NCI-H526 treated with DMSO at 0.1 percent for 48 hours (cell line): ENCODE measurements around the gene POTEJ.
"Not testable (repeated sequence)": the region's sequence is repeated elsewhere in the genome, so short reads cannot be mapped to it uniquely, and the experiment has no call there.

Source experiments
- DNase-seq: peaks from one replicate; lab custom pipeline; 2025; lab: John Stamatoyannopoulos, UW

The POTEJ gene

GRCh38 chr2:130601648-130602302 lies 9.5 kb upstream of the POTEJ start:
- DNase-seq, result not testable (repeated sequence)

DNA sequence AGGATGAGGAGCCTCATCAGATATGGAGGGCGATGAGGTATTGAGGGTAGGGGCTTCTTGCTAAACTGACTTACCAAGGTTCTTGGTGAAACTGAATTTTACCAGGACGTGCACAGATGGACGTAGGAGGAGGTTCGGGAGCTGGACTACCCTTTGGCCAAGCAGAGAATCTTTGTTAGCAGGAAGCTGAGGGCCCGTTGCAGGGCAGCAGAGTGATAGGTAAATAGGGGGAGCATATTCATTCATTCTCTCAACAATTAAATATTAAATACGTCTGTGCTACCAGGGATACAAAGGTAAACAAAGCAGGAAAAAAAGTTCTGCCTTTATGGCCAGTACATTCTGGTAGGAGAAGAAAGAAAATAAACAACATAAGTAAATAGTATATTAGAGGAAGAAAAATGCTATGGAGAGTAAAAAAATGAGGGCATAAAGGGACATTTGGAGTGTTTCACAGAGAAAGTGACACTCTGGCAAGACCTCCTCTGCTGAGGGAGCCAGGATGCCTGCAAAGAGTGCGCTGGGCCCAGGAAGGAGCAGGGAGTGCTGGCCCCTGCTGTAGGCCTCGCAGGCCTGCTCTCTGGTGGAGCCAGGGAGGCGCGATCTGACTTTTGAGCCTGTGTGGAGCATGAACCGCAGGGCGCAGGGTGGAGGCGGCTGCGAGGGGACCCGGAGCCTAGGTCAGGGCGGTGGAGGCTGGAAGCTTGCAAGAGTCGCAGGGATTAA lies 2.8 kb upstream of the POTEJ start:
- DNase-seq, result not testable (repeated sequence)

GRCh38 chr2:130609002-130609920 lies 2.0 kb upstream of the POTEJ start:
- DNase-seq, result not testable (repeated sequence)

- DNase-seq, result not testable (repeated sequence)
Measured at GRCh38 chr2:130610486-130610885, 754 bp upstream of the POTEJ start.

- DNase-seq, result not testable (repeated sequence)
Measured at GRCh38 chr2:130628784-130629475, 17.7 kb downstream of the POTEJ start.

DNA sequence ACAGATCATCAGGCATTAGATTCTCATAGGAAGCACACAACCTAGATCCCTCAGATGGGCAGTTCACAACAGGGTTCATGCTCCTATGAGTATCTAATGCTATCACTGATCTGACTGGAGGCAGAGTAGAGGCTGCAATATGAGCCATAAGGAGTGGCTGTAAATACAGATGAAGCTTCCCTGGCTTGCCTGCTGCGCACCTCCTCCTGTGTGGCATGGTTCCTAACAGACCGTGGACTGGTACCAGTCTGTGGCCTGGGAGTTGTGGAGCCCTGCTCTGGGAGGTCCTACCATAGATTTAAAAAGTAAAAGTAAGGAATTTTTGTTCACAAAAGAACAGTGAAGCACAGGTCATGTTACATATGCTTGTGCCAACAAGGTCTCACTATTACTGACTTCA lies 27.7 kb downstream of the POTEJ start:
- not testable (repeated sequence) for DNase-seq

DNA sequence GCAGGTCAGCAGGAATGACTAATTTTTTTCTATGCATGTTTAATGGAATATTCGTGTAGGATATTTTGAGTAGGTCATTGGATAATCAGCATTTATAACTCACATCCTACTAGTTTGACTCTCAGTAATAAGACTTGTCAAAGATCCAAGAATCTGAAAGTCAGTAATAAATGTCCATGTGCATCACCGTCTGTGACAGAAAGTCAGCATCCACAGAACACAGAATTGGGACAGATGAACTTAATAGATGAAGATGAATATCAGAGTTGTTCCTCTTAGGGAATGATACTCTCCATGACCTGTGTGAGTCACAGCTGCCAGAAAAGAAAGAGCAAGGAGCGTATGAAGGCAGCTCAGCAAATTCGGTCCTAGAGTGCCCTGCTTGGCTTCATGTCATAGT lies 30.4 kb downstream of the POTEJ start:
- not testable (repeated sequence) for DNase-seq

- not testable (repeated sequence) for DNase-seq
Measured at GRCh38 chr2:130649285-130649684, 38.0 kb downstream of the POTEJ start.

DNA sequence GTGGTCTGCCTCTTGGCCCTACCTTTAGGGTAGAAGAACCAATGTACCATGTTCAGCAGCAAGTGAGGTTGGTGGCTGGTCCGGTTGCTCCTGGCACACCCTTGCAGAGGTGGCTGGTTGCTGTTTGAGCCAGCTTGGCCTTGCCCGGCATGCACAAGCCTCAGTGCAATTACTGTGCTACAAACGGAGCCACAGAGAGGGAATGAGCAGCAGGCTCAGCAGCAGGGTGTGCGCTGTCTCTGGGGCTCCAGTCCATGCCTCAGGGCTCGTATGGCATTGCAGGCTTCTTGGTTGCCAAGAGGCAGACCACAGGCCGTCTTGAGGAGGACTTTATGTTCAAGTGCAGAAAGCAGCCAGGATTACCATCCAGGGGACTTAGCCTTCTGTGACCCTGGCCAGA lies 53.3 kb downstream of the POTEJ start:
- not testable (repeated sequence) for DNase-seq

DNA sequence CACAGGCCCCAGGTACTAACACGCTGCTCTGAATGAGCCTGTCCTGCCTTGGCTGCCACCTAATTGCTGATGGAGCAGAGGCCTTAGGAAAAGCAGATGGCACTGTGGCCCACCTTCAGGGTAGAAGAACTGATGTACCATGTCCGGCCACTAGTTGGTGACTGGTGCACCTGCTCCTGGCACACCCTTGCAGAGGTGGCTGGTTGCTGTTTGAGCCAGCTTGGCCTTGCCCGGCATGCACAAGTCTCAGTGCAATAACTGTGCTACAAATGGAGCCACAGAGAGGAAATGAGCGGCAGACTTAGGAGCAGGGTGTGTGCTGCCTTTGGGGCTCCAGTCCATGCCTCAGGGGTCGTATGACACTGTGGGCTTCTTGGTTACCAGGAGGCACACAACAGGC lies 54.4 kb downstream of the POTEJ start:
- DNase-seq, result not testable (repeated sequence)

GRCh38 chr2:130667516-130667915 lies 56.3 kb downstream of the POTEJ start:
- not testable (repeated sequence) for DNase-seq

DNA sequence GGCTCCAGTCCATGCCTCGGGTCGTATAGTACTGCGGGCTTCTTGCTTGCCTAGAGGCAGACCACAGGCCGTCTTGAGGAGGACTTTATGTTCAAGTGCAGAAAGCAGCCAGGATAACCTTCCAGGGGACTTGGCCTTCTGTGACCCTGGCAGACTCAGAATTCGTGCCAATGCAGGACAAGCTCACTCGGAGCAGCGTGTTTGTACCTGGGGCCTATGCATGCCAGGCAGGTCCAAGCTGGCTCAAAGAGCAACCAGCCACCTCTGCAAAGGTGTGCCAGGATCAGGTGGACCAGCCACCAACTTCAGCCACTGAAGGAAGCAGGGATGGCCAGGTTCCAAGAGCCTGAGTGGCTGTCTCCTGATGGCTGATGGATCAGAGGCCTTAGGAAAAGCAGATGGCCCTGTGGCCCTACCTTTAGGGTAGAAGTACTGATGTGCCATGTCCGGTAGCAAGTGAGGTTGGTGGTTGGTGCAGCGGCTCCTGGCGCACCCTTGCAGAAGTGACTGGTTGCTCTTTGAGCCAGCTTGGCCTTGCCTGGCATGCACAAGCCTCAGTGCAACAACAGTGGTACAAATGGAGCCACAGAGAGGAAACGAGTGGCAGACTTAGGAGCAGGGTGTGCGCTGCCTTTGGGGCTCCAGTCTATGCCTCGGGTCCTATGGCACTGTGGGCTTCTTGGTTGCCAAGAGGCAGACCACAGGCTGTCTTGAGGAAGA lies 58.9 kb downstream of the POTEJ start:
- not testable (repeated sequence) for DNase-seq

DNA sequence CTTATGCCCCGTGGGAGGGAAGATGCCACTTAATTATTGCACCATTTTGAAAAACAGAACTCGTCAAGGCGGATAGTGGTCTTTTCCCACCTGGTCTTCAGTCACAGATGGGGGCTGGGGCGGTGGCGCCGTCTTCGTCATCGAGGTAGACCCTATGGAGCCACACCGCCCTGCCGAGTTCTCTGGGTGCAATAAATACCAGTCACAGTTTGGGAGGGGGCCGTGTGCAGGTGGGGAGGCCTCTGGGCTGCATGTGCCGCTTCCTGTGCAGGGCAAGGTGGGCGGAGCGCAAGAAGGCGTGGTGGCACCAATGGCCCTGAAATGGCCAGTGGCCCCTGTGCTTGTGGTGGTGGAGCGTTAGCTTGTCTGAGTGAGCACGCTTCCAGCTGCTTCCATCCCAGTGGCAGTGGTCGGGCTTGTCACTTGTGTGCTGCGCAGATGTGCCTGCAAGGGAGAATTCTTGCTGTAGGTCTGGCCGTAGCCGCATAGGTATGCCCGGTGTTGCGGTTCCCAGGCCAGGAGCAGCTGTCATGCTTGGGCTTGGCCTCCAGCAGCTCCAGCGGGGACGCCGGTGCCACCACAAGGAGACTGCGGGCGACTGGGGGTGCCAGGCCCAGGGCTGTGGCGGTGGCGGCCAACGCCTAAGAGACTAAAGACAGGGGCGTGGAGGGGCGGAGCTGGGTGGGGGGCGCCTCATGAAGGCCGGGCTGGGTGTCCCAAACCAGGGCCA lies 81.0 kb downstream of the POTEJ start:
- DNase-seq, result not testable (repeated sequence)

GRCh38 chr2:130693474-130693873 lies 82.2 kb downstream of the POTEJ start:
- not testable (repeated sequence) for DNase-seq

DNA sequence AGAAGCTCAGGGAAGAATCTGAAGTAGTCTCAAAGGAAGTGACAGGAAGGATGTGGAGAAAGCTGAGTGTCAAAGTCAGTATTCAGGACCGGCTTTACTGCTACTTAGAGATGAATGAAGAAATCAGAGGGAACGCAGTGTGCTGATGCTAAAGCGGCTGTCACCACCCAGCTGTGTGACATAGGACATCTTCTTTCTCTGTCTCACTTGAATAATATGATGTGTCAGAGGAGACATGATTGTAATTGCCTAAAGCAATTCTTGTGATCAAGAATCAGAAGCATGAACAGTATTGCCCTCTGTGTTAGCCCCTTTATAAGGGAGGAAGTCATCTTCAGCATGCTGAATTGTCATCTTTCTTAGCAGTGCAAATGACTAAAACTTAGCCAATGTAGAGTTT lies 92.0 kb downstream of the POTEJ start:
- DNase-seq, result not testable (repeated sequence)
